K562 (cell line): ENCODE results near the gene SMIM41. TPM values are rescaled to one million over a fixed set of nuclear protein-coding genes. Genes with fewer than 3 reads are reported as not detected.
A peak's percentile ranks its signal among the peaks of the same experiment; 100 is the strongest.

Experiments
- FOXP1 ChIP-seq: sonication (generic); formaldehyde crosslinking; IDR thresholded peaks from 2 replicates; pipeline ENCODE4 v1.8.0; 2022; ENCODE audit warnings: mild to moderate bottlenecking, missing genetic modification reagents
- HMGN3 ChIP-seq: IDR thresholded peaks from 2 replicates; pipeline ENCODE4 v1.6.1; 2011; ENCODE audit warnings: borderline replicate concordance, low read depth, mild to moderate bottlenecking, mixed read lengths, low read length; ENCODE audit not compliant: insufficient read length; ENCODE audit errors: extremely low read depth
- MEF2A ChIP-seq: IDR thresholded peaks from 2 replicates; pipeline ENCODE4 v1.6.1; 2011; ENCODE audit warnings: low read depth, mild to moderate bottlenecking, low read length, moderate library complexity; ENCODE audit not compliant: control insufficient read depth
- RBFOX2 ChIP-seq: fragments of 200-400 bp; formaldehyde crosslinking; IDR thresholded peaks from 2 replicates; pipeline ENCODE4 v1.6.1; 2017; ENCODE audit warnings: low read depth, mild to moderate bottlenecking, low read length, moderate library complexity
- SAP30 ChIP-seq: fragments of 200-600 bp; sonication (generic); IDR thresholded peaks from 2 replicates; pipeline ENCODE4 v1.6.1; 2012; ENCODE audit warnings: borderline replicate concordance, low read depth, mild to moderate bottlenecking, moderate library complexity, low read length, control low read depth, inconsistent platforms; ENCODE audit not compliant: insufficient read depth, poor library complexity, severe bottlenecking
- polyA plus RNA-seq, 8 experiments: library from polyadenylated mRNA; depleted of rRNA in 4 of 8; stranded (reverse) in 5 of 8; unstranded in 3 of 8; fragments of >200 nt; fragmentation: Nextera tagmentation in 2 of 8; fragmentation: Illumina TruSeq in 1 of 8; extraction: Ambion mirVana in 2 of 8; extraction: Trizol in 1 of 8; gene quantifications; 2 replicates each; pipeline versions ENCODE4 v1.2.1 to v1.2.3, GENCODE V29; 2011 to 2014; ENCODE audit warnings: inconsistent platforms in 1 of 8, missing spikeins in 1 of 8
- total RNA-seq, 7 experiments: library from RNA; depleted of rRNA in 6 of 7; stranded (reverse); fragments of >200 nt in 6 of 7; fragmentation: Illumina TruSeq in 2 of 7; extraction: Trizol in 2 of 7; gene quantifications; 2 replicates each; pipeline versions ENCODE4 v1.2.1 to v1.2.3, GENCODE V29; 2011 to 2021; ENCODE audit warnings: low replicate concordance in 1 of 7
- TF ChIP-seq, protein P1 (sequence below): sonication (generic); formaldehyde crosslinking; IDR thresholded peaks from 2 replicates; pipeline ENCODE4 v1.8.0; 2022; ENCODE audit warnings: mild to moderate bottlenecking, missing genetic modification reagents

SMIM41 gene
- total and polyA plus RNA-seq, 9 of the 15 experiments (the other 6 are each of a cell fraction or from before 2014, with no cell fraction given) = not detected

DNA sequence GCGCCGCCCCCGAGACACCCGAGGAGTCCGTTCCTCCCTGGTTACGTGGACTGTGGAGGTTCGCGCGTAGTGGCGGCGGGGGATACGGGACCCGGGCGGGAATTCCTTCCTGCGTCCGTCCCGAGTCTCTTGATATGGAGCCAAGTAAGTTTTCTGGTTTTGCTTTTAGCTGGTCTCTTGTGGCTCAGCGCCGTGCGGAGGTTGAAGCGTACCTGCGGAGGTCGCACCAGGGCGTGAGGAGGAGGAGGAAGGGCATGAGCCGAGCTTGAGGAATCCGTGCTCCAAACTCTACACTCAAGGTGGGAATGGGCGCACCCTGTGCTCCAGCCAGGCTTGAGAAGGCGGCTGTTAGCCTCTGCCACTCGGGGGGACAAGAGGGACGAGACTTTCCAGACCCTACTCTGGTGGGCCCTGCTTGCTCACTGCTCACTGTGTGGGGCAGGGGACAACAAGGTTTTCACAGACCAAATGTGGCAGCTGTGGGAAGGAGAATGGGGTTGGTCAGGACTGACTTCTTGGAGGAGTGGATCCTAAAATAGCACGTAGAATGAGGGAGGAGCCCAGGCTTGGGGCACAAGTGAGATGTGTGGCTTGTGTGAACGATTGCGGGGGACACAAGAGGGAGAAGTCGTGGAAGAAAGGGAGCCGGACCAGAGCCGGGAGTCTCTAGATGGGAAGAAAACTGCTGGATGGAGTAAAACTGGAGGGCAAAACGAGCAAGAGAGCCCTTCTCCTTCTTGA lies 9.1 kb upstream of the SMIM41 start (continued):
- TF ChIP-seq, protein P1, sequence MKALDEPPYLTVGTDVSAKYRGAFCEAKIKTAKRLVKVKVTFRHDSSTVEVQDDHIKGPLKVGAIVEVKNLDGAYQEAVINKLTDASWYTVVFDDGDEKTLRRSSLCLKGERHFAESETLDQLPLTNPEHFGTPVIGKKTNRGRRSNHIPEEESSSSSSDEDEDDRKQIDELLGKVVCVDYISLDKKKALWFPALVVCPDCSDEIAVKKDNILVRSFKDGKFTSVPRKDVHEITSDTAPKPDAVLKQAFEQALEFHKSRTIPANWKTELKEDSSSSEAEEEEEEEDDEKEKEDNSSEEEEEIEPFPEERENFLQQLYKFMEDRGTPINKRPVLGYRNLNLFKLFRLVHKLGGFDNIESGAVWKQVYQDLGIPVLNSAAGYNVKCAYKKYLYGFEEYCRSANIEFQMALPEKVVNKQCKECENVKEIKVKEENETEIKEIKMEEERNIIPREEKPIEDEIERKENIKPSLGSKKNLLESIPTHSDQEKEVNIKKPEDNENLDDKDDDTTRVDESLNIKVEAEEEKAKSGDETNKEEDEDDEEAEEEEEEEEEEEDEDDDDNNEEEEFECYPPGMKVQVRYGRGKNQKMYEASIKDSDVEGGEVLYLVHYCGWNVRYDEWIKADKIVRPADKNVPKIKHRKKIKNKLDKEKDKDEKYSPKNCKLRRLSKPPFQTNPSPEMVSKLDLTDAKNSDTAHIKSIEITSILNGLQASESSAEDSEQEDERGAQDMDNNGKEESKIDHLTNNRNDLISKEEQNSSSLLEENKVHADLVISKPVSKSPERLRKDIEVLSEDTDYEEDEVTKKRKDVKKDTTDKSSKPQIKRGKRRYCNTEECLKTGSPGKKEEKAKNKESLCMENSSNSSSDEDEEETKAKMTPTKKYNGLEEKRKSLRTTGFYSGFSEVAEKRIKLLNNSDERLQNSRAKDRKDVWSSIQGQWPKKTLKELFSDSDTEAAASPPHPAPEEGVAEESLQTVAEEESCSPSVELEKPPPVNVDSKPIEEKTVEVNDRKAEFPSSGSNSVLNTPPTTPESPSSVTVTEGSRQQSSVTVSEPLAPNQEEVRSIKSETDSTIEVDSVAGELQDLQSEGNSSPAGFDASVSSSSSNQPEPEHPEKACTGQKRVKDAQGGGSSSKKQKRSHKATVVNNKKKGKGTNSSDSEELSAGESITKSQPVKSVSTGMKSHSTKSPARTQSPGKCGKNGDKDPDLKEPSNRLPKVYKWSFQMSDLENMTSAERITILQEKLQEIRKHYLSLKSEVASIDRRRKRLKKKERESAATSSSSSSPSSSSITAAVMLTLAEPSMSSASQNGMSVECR (CRISPR knock-in tag) = peak; percentile 12; the same call in 1 of the 2 replicates
- TF ChIP-seq SAP30 (peak; percentile 44), HMGN3 (peak; percentile 0), MEF2A (peak; percentile 52; the same call in 1 of the 2 replicates), FOXP1 (CRISPR knock-in tag) (peak; percentile 10; the same call in 1 of the 2 replicates), RBFOX2 (peak; percentile 81)
